Measurements from ENCODE around the gene CITED4.

- TF ChIP-seq POLR2A (IDR thresholded peaks at IDR 0.05) (no peak), CTCF (IDR thresholded peaks at IDR 0.05) (no peak)
These were observed 43.8 kb downstream of the CITED4 start for GRCh38 chr1:40818264-40818961.
